HL-60 (cell line): Measurements from ENCODE around the gene OR9A4.

Source experiments
- DNase-seq, 2 experiments: peaks; one replicate each; pipeline ENCODE4 v3.0.0-alpha.2; 2010 to 2020; ENCODE audit warnings: low read depth in 1 of 2, low spot score in 1 of 2
- H3K27ac ChIP-seq: fragments of 250-450 bp; sonication (Bioruptor Pico); replicated peaks from 2 replicates; pipeline ENCODE4 v1.5.1; 2020; ENCODE audit warnings: mild to moderate bottlenecking, moderate library complexity
- H3K27me3 ChIP-seq: fragments of 250-450 bp; sonication (Bioruptor Pico); 2 replicates; pipeline ENCODE4 v1.5.1; 2021; ENCODE audit warnings: mild to moderate bottlenecking, moderate library complexity; ENCODE audit not compliant: insufficient read depth, poor library complexity, severe bottlenecking
- H3K4me3 ChIP-seq: replicated peaks from 2 replicates; pipeline ENCODE4 v1.5.1; 2011; ENCODE audit warnings: mild to moderate bottlenecking, control low read depth, low read length; ENCODE audit not compliant: insufficient read depth
- CTCF ChIP-seq: IDR thresholded peaks from one replicate; pipeline ENCODE4 v1.5.1; 2011; ENCODE audit warnings: low read length, control low read depth, inconsistent platforms; ENCODE audit not compliant: insufficient read depth
- GABPA ChIP-seq: IDR thresholded peaks from 2 replicates; pipeline ENCODE4 v1.6.1; 2012; ENCODE audit warnings: low read depth
- POLR2AphosphoS5 ChIP-seq: IDR thresholded peaks from 2 replicates; pipeline ENCODE4 v1.6.1; 2012; ENCODE audit warnings: low read depth
- REST ChIP-seq: IDR thresholded peaks from 2 replicates; pipeline ENCODE4 v1.6.1; 2012; ENCODE audit warnings: low read depth; ENCODE audit not compliant: insufficient replicate concordance
- SPI1 ChIP-seq: IDR thresholded peaks from 2 replicates; pipeline ENCODE4 v1.6.1; 2012; ENCODE audit warnings: low read depth, mild to moderate bottlenecking, borderline replicate concordance

OR9A4 gene

GRCh38 chr7:141943846-141944245 lies 27.6 kb downstream of the OR9A4 start:
- TF ChIP-seq GABPA (no peak), POLR2AphosphoS5 (no peak), SPI1 (no peak), REST (no peak), CTCF (no peak)
- peak overlapping the region; percentile 85 for H3K27ac ChIP-seq
- no peak for DNase-seq

GRCh38 chr7:141944811-141945210 lies 28.6 kb downstream of the OR9A4 start:
- peak; percentile 76 for TF ChIP-seq SPI1
- TF ChIP-seq CTCF: no peak
- no peak for TF ChIP-seq POLR2AphosphoS5
- TF ChIP-seq GABPA: no peak
- no peak for TF ChIP-seq REST
- Histone ChIP-seq H3K4me3 (peak overlapping the region; percentile 70), H3K27ac (peak overlapping the region; percentile 85), H3K27me3 (no peaks in the 10 kb centered on the region)
- DNase-seq: no peak

More at GRCh38 chr7:141943846-141944245, 27.6 kb downstream of the OR9A4 start:
- no peaks in the 10 kb centered on the region for H3K27me3 ChIP-seq
- H3K4me3 ChIP-seq: peak overlapping the region; percentile 70

- Histone ChIP-seq H3K4me3 (peak overlapping the region; percentile 70), H3K27me3 (no peaks in the 10 kb centered on the region), H3K27ac (peak overlapping the region; percentile 85)
- peak; percentile 92 for TF ChIP-seq POLR2AphosphoS5
- TF ChIP-seq GABPA: peak; percentile 31; the same call in 1 of the 2 replicates
- TF ChIP-seq SPI1: peak; percentile 73; the same call in 1 of the 2 replicates
- no peak for TF ChIP-seq CTCF
- TF ChIP-seq REST: no peak
- DNase-seq: peak; percentile 85 to 86
These were observed 29.2 kb downstream of the OR9A4 start for GRCh38 chr7:141945356-141945755.
